Calu3 (cell line): ENCODE measurements around the gene PSME3IP1. TPM values are rescaled to one million over a fixed set of nuclear protein-coding genes. Genes with fewer than 3 reads are reported as not detected.
"Not testable (repeated sequence)": the region's sequence is repeated elsewhere in the genome, so short reads cannot be mapped to it uniquely, and the experiment has no call there.

Experiments used
- BruUV-seq: library from RNA; stranded (reverse); fragments of 400-500 nt; replicated peaks from 2 replicates; lab custom pipeline; 2021; lab: Mats Ljungman, UMichigan
- CTCF ChIA-PET: fragments of 300-600 bp; sonication (Branson Sonifier 250); formaldehyde crosslinking; loops from one replicate; lab custom pipeline; 2022; ENCODE audit warnings: antibody characterized with exemption; lab: Charles Lee
- DNase-seq: peaks from one replicate; pipeline ENCODE4 v3.0.0; 2022
- H3K27ac Mint-ChIP-seq: one replicate; pipeline ENCODE4 v1.8.0; 2022; ENCODE audit warnings: mixed read lengths; ENCODE audit not compliant: unreplicated experiment
- H3K27me3 Mint-ChIP-seq: one replicate; pipeline ENCODE4 v1.8.0; 2022; ENCODE audit warnings: mixed read lengths; ENCODE audit not compliant: unreplicated experiment
- H3K36me3 Mint-ChIP-seq: one replicate; pipeline ENCODE4 v1.8.0; 2022; ENCODE audit warnings: mild to moderate bottlenecking, moderate library complexity, mixed read lengths; ENCODE audit not compliant: insufficient read depth, unreplicated experiment
- H3K4me1 Mint-ChIP-seq: one replicate; pipeline ENCODE4 v1.8.0; 2022; ENCODE audit warnings: mild to moderate bottlenecking, low read depth, mixed read lengths; ENCODE audit not compliant: unreplicated experiment
- H3K4me3 Mint-ChIP-seq: one replicate; pipeline ENCODE4 v1.8.0; 2022; ENCODE audit warnings: mild to moderate bottlenecking, low read depth, moderate library complexity, mixed read lengths; ENCODE audit not compliant: unreplicated experiment
- H3K9me3 Mint-ChIP-seq: one replicate; pipeline ENCODE4 v1.8.0; 2022; ENCODE audit warnings: low read depth, mixed read lengths; ENCODE audit not compliant: unreplicated experiment
- intact Hi-C: fragments of 100-400 bp; cut with micrococcal nuclease; formaldehyde crosslinking; loops from one replicate; pipeline ENCODE4 v1.10.0; 2022; ENCODE audit not compliant: unreplicated experiment
- total RNA-seq: library from RNA; stranded (reverse); gene quantifications from 2 replicates; pipeline ENCODE4 v1.2.3, GENCODE V29; 2022
- TF ChIP-seq, protein P1 (sequence below): fragments of 200-600 bp; IDR thresholded peaks from one replicate; pipeline ENCODE4 v1.8.0; 2022; ENCODE audit warnings: antibody characterized with exemption; ENCODE audit not compliant: unreplicated experiment

Gene PSME3IP1
- total RNA-seq, 1 experiment from 2014 or later, result 171 TPM

DNA sequence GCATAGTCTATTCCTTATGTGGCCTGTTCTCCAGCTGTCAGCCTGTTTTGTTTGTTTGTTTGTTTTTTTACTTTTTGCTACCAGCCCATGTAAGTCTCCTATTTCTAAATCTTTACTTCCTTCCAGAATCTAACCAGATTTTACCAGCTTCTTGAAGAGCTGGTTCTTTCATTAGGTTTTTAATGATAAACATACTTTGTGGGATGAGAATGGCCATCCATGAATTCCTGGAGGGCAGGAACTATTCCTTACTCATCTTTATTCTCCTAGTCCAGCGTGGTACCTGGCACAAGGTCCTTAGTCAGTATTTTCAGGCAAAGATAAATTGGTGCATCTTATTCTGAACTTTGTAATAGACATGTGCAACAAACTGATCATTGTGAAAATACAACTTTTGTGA lies 17.6 kb upstream of the PSME3IP1 start:
- BruUV-seq, result no TSS peak
- TF ChIP-seq, protein P1, sequence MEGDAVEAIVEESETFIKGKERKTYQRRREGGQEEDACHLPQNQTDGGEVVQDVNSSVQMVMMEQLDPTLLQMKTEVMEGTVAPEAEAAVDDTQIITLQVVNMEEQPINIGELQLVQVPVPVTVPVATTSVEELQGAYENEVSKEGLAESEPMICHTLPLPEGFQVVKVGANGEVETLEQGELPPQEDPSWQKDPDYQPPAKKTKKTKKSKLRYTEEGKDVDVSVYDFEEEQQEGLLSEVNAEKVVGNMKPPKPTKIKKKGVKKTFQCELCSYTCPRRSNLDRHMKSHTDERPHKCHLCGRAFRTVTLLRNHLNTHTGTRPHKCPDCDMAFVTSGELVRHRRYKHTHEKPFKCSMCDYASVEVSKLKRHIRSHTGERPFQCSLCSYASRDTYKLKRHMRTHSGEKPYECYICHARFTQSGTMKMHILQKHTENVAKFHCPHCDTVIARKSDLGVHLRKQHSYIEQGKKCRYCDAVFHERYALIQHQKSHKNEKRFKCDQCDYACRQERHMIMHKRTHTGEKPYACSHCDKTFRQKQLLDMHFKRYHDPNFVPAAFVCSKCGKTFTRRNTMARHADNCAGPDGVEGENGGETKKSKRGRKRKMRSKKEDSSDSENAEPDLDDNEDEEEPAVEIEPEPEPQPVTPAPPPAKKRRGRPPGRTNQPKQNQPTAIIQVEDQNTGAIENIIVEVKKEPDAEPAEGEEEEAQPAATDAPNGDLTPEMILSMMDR, result no peak
- Mint-ChIP-seq H3K27me3 (no peaks in the 10 kb centered on the region), H3K4me3 (no peak overlapping the region), H3K4me1 (no peaks in the 10 kb centered on the region), H3K9me3 (no peaks in the 10 kb centered on the region), H3K36me3 (peaks cover 22% of the 10 kb centered on the region), H3K27ac (no peak overlapping the region)
- intact Hi-C loops, result no loop called here
- CTCF ChIA-PET, result no interaction called here
- DNase-seq, result no peak

DNA sequence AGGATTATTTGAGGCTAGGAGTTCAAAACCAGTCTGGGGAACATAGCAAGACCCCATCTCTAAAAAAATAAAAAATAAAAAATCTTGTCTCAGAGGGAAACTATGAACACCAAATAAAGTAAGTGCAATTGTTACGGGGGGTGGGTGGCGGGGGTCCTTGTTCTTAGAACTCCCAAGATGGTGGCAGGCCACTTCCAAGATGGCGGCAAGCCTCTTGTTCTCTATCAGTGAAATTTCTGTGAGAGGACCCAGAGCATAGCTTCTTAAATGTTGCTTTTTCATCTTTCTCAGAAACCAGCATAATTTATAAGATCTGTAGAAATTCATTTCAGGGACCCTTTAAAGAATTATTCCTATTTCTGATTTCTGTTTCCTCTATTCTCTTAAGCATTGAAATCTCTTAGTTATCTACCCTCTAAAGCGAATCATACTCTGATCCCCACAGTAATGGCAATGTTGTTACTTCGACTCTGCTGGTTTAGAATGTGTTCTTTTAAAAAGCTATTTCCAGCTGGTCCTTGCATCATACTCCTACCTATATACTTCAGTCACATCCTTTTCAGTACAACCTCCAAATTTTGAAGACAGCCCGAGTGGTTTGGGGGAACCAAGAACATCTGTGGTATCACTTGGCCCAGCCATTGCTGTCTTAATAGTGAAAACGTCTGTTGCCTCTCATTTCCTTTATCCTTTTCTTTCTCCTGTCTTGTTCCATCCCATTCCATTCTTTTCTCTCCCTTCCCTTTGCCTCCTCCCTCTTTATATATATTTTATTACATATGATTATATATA lies 16.5 kb upstream of the PSME3IP1 start:
- Mint-ChIP-seq H3K27me3 (no peaks in the 10 kb centered on the region), H3K4me1 (peaks cover 3% of the 10 kb centered on the region), H3K27ac (no peak overlapping the region), H3K4me3 (no peak overlapping the region), H3K9me3 (no peaks in the 10 kb centered on the region), H3K36me3 (peaks cover 12% of the 10 kb centered on the region)
- TF ChIP-seq, protein P1, result no peak
- DNase-seq, result no peak
- no TSS peak for BruUV-seq
- CTCF ChIA-PET, result no interaction called here
- intact Hi-C loops, result no loop called here

DNA sequence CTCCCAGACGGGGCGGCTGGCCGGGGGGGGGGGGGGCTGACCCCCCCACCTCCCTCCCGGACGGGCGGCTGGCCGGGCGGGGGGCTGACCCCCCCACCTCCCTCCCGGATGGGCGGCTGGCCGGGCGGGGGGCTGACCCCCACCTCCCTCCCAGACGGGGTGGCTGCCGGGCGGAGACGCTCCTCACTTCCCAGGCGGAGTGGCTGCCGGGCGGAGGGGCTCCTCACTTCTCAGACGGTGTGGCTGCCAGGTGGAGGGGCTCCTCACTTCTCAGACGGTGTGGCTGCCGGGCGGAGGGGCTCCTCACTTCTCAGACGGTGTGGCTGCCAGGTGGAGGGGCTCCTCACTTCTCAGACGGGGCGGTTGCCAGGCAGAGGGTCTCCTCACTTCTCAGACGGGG lies 15.1 kb upstream of the PSME3IP1 start:
- BruUV-seq, H3K27ac Mint-ChIP-seq, CTCF ChIA-PET, H3K27me3 Mint-ChIP-seq, H3K4me3 Mint-ChIP-seq, H3K9me3 Mint-ChIP-seq, intact Hi-C loops, H3K36me3 Mint-ChIP-seq, DNase-seq: not testable (repeated sequence)
- peaks cover 15% of the 10 kb centered on the region for H3K4me1 Mint-ChIP-seq

DNA sequence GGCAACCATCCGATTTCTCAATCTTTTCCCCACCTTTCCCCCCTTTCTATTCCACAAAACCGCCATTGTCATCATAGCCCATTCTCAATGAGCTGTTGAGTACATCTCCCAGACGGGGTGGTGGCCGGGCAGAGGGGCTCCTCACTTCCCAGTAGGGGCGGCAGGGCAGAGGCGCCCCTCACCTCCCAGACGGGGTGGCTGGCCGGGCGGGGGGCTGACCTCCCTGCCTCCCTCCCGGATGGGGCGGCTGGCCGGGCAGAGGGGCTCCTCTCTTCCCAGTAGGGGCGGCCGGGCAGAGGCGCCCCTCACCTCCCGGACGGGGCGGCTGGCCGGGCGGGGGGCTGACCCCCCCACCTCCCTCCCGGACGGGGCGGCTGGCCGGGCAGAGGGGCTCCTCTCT lies 14.5 kb upstream of the PSME3IP1 start:
- intact Hi-C loops, H3K27ac Mint-ChIP-seq, DNase-seq, H3K4me3 Mint-ChIP-seq, CTCF ChIA-PET, H3K9me3 Mint-ChIP-seq, H3K27me3 Mint-ChIP-seq, H3K36me3 Mint-ChIP-seq, BruUV-seq: not testable (repeated sequence)
- H3K4me1 Mint-ChIP-seq, result peaks cover 15% of the 10 kb centered on the region

DNA sequence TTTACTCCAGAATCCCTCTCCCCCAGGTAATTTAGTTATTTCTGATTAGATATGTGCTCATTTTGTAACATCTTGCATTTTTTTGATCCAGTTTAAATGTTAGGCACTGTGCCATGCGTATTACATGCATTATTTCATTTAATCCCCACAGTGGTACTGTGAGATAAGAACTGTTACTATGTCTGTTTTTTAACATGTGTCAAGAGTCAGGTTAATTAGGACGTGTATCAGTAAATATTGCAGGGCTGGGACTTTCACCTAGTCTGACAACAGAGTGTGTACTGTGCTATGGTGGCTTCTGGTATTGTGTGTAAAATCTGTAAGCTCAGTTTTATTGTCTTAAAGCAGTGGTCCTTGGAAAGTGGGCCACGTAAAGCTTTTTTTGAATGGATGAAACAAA lies 10.9 kb upstream of the PSME3IP1 start:
- Mint-ChIP-seq H3K9me3 (no peaks in the 10 kb centered on the region), H3K4me1 (peaks cover 39% of the 10 kb centered on the region), H3K27me3 (no peaks in the 10 kb centered on the region), H3K36me3 (peaks cover 12% of the 10 kb centered on the region), H3K4me3 (no peak overlapping the region), H3K27ac (no peak overlapping the region)
- BruUV-seq, result no TSS peak
- TF ChIP-seq, protein P1, result no peak
- intact Hi-C loops, result no loop called here
- CTCF ChIA-PET, result no interaction called here
- no peak for DNase-seq
